ENCODE results near the gene PGGT1B. TPM values are rescaled to one million over a fixed set of nuclear protein-coding genes. Genes with fewer than 3 reads are reported as not detected.

PGGT1B gene
- total RNA-seq, 1 experiment from 2014 or later: 37.7 TPM

DNA sequence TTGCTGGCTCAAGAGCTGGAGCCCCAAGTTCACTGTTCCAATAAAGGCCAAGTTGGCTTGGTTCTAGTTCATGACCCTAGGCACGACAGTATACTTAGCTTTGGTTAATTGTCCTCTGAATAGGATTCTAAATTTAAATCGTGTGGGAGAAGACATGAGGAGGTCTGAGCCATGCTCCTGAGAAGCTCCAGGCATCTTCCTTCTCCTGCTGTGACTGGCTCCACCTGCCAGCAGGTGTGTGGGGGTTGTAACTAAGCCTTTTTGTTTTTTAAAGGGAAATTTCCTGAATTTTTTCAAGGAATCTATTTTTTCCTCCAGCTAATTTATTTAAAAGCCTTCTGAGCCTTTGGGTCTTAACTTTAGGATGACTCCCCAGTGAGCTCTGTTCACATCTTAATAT lies 72.8 kb downstream of the PGGT1B start:
- Histone ChIP-seq H3K4me1 (ENCODE audit: control insufficient read depth, insufficient read depth, low read length) (no peaks in the 10 kb centered on the region), H3K4me3 (ENCODE audit: low read depth in 2 of 2, low read length in 2 of 2) (no peak overlapping the region), H3K9me3 (ENCODE audit: control insufficient read depth, insufficient read depth, low read depth, low read length) (no peaks in the 10 kb centered on the region), H3K27ac (ENCODE audit: low read length) (no peak overlapping the region), H3K36me3 (ENCODE audit: control insufficient read depth, insufficient read depth, low read length) (no peaks in the 10 kb centered on the region), H3K27me3 (ENCODE audit: control insufficient read depth, insufficient read depth, low read length) (no peaks in the 10 kb centered on the region)
- ATAC-seq (no peak), DNase-seq (ENCODE audit: low read depth, low spot score) (no peak)
- POLR2A ChIA-PET: no interaction called here
- in situ Hi-C loops (cut with HindIII; ENCODE audit: low pct_unique_long_range_greater_than_20kb, low sequenced_read_pairs): no loop called here
- intact Hi-C loops (cut with micrococcal nuclease; ENCODE audit: unreplicated experiment): no loop called here
- CTCF ChIA-PET: no interaction called here
- TF ChIP-seq POLR2AphosphoS5 (IDR thresholded peaks at IDR 0.05; ENCODE audit: low read depth, low read length) (no peak), TCF7L2 (IDR thresholded peaks at IDR 0.05; ENCODE audit: low read depth, low read length) (no peak), SIN3A (IDR thresholded peaks at IDR 0.05; ENCODE audit: borderline replicate concordance, insufficient read depth, low read depth, low read length) (no peak)
- TF ChIP-seq, protein P1, sequence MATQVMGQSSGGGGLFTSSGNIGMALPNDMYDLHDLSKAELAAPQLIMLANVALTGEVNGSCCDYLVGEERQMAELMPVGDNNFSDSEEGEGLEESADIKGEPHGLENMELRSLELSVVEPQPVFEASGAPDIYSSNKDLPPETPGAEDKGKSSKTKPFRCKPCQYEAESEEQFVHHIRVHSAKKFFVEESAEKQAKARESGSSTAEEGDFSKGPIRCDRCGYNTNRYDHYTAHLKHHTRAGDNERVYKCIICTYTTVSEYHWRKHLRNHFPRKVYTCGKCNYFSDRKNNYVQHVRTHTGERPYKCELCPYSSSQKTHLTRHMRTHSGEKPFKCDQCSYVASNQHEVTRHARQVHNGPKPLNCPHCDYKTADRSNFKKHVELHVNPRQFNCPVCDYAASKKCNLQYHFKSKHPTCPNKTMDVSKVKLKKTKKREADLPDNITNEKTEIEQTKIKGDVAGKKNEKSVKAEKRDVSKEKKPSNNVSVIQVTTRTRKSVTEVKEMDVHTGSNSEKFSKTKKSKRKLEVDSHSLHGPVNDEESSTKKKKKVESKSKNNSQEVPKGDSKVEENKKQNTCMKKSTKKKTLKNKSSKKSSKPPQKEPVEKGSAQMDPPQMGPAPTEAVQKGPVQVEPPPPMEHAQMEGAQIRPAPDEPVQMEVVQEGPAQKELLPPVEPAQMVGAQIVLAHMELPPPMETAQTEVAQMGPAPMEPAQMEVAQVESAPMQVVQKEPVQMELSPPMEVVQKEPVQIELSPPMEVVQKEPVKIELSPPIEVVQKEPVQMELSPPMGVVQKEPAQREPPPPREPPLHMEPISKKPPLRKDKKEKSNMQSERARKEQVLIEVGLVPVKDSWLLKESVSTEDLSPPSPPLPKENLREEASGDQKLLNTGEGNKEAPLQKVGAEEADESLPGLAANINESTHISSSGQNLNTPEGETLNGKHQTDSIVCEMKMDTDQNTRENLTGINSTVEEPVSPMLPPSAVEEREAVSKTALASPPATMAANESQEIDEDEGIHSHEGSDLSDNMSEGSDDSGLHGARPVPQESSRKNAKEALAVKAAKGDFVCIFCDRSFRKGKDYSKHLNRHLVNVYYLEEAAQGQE (IDR thresholded peaks at IDR 0.05; ENCODE audit: insufficient read depth in 1 of 2, low read depth in 2 of 2, low read length in 1 of 2): no peak
- TF ChIP-seq, protein P2, sequence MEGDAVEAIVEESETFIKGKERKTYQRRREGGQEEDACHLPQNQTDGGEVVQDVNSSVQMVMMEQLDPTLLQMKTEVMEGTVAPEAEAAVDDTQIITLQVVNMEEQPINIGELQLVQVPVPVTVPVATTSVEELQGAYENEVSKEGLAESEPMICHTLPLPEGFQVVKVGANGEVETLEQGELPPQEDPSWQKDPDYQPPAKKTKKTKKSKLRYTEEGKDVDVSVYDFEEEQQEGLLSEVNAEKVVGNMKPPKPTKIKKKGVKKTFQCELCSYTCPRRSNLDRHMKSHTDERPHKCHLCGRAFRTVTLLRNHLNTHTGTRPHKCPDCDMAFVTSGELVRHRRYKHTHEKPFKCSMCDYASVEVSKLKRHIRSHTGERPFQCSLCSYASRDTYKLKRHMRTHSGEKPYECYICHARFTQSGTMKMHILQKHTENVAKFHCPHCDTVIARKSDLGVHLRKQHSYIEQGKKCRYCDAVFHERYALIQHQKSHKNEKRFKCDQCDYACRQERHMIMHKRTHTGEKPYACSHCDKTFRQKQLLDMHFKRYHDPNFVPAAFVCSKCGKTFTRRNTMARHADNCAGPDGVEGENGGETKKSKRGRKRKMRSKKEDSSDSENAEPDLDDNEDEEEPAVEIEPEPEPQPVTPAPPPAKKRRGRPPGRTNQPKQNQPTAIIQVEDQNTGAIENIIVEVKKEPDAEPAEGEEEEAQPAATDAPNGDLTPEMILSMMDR (IDR thresholded peaks at IDR 0.05): no peak
- no TSS peak for BruUV-seq (replicated peaks)

DNA sequence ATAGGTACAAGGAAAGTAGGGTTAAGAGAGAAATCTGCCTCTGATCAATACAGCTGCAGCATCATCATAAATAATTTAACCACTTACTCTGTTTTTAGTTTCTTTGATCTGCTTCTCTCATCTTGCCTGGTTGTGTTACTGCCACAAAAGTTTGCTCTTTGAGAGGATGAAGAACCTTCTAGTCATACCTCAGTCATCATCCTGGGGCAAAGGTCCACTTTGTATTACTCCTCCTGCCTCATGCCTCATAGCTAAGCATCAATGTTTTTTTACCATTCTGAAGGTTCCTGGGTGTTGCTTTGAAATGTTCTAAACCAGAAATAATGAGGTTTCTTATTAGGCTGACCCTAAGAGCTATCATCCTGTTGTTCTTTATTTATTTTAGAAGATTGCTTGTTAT lies 75.9 kb downstream of the PGGT1B start:
- ATAC-seq: no peak
- no peak overlapping the region for H3K27ac ChIP-seq (ENCODE audit: low read length)
- no peaks in the 10 kb centered on the region for H3K36me3 ChIP-seq (ENCODE audit: control insufficient read depth, insufficient read depth, low read length)
- intact Hi-C loops (cut with micrococcal nuclease; ENCODE audit: unreplicated experiment): no loop called here
- ChIA-PET CTCF (interaction anchor here (0.7 kb wide), 1 partner anchor 98 kb away, joined by 12 read pairs; no protein-coding TSS in a partner anchor), POLR2A (no interaction called here)
- no peaks in the 10 kb centered on the region for H3K4me1 ChIP-seq (ENCODE audit: control insufficient read depth, insufficient read depth, low read length)
- in situ Hi-C loops (cut with HindIII; ENCODE audit: low pct_unique_long_range_greater_than_20kb, low sequenced_read_pairs): no loop called here
- no peak overlapping the region for H3K4me3 ChIP-seq (ENCODE audit: low read depth in 2 of 2, low read length in 2 of 2)
- H3K9me3 ChIP-seq (ENCODE audit: control insufficient read depth, insufficient read depth, low read depth, low read length): no peaks in the 10 kb centered on the region
- TF ChIP-seq, protein P1 (IDR thresholded peaks at IDR 0.05; ENCODE audit: insufficient read depth in 1 of 2, low read depth in 2 of 2, low read length in 1 of 2): no peak
- TF ChIP-seq SIN3A (IDR thresholded peaks at IDR 0.05; ENCODE audit: borderline replicate concordance, insufficient read depth, low read depth, low read length) (no peak), POLR2AphosphoS5 (IDR thresholded peaks at IDR 0.05; ENCODE audit: low read depth, low read length) (no peak), TCF7L2 (IDR thresholded peaks at IDR 0.05; ENCODE audit: low read depth, low read length) (no peak)
- TF ChIP-seq, protein P2 (IDR thresholded peaks at IDR 0.05): no peak
- no TSS peak for BruUV-seq (replicated peaks)
- H3K27me3 ChIP-seq (ENCODE audit: control insufficient read depth, insufficient read depth, low read length): peaks cover 18% of the 10 kb centered on the region
- DNase-seq (ENCODE audit: low read depth, low spot score): no peak

Measured in Panc1 (cell line).